CD14-positive monocyte (primary cell): ENCODE results near the gene ROBO1. TPM values are rescaled to one million over a fixed set of nuclear protein-coding genes. Genes with fewer than 3 reads are reported as not detected.

ENCODE experiments used
- DNase-seq, 3 donors: peaks; one replicate each; pipeline ENCODE4 v3.0.0-alpha.2; 2011 to 2022
- H2AFZ ChIP-seq: 2 replicates; pipeline ENCODE4 v1.6.0; 2012; ENCODE audit warnings: mild to moderate bottlenecking, low read depth, low read length, inconsistent platforms; ENCODE audit not compliant: insufficient read depth, poor library complexity, severe bottlenecking
- H3K27ac ChIP-seq, 2 donors: 1 replicate in 1 of 2; 2 replicates in 1 of 2; pipeline ENCODE4 v1.5.1; 2012 to 2013; ENCODE audit warnings: low read length in 2 of 2, control low read depth in 1 of 2, inconsistent platforms in 1 of 2, low read depth in 1 of 2, mild to moderate bottlenecking in 1 of 2
- H3K27me3 ChIP-seq, 2 donors: one replicate each; pipeline versions ENCODE4 v1.6.0 to v1.6.1; 2011 to 2013; ENCODE audit warnings: low read length in 2 of 2; ENCODE audit not compliant: control insufficient read depth in 2 of 2, insufficient read depth in 2 of 2
- H3K36me3 ChIP-seq, 2 donors: replicated peaks in 1 of 2; 1 replicate in 1 of 2; 2 replicates in 1 of 2; pipeline versions ENCODE4 v1.5.1 to v1.6.1; 2012 to 2013; ENCODE audit warnings: low read length in 2 of 2, control low read depth in 1 of 2, inconsistent platforms in 1 of 2, mild to moderate bottlenecking in 1 of 2; ENCODE audit not compliant: insufficient read depth in 2 of 2, control insufficient read depth in 1 of 2
- H3K4me1 ChIP-seq, 2 donors: 1 replicate in 1 of 2; 2 replicates in 1 of 2; pipeline versions ENCODE4 v1.5.1 to v1.6.1; 2012 to 2013; ENCODE audit warnings: low read length in 2 of 2, control low read depth in 1 of 2, inconsistent platforms in 1 of 2, mild to moderate bottlenecking in 1 of 2, moderate library complexity in 1 of 2; ENCODE audit not compliant: insufficient read depth in 2 of 2, control insufficient read depth in 1 of 2
- H3K4me2 ChIP-seq: replicated peaks from 2 replicates; pipeline ENCODE3; 2012; ENCODE audit warnings: low read length, moderate library complexity, mild to moderate bottlenecking; ENCODE audit not compliant: poor library complexity, severe bottlenecking; ENCODE audit errors: extremely low read depth
- H3K4me3 ChIP-seq, 3 experiments: fragments of 200-600 bp in 1 of 3; sonication (generic) in 1 of 3; replicated peaks in 1 of 3; 1 replicate in 2 of 3; 2 replicates in 1 of 3; pipeline ENCODE4 v1.5.1; 2011 to 2013; ENCODE audit warnings: low read length in 3 of 3, mild to moderate bottlenecking in 3 of 3, control low read depth in 2 of 3, low read depth in 2 of 3, inconsistent platforms in 1 of 3, moderate library complexity in 1 of 3
- H3K79me2 ChIP-seq: 2 replicates; pipeline ENCODE4 v1.6.0; 2012; ENCODE audit warnings: mild to moderate bottlenecking, control low read depth, inconsistent platforms, low read length, moderate library complexity; ENCODE audit not compliant: insufficient read depth
- H3K9ac ChIP-seq: 2 replicates; pipeline ENCODE4 v1.6.0; 2017; ENCODE audit warnings: low read length, mild to moderate bottlenecking; ENCODE audit not compliant: insufficient read depth, poor library complexity, severe bottlenecking
- H3K9me3 ChIP-seq, 2 donors: replicated peaks in 1 of 2; 1 replicate in 1 of 2; 2 replicates in 1 of 2; pipeline versions ENCODE4 v1.5.1 to v1.6.1; 2012 to 2013; ENCODE audit warnings: low read length in 2 of 2, control low read depth in 1 of 2; ENCODE audit not compliant: control insufficient read depth in 1 of 2, insufficient read depth in 1 of 2
- H4K20me1 ChIP-seq: 2 replicates; pipeline ENCODE4 v1.6.0; 2012; ENCODE audit warnings: mild to moderate bottlenecking, low read length, control low read depth, moderate library complexity; ENCODE audit not compliant: insufficient read depth
- H3K27ac Mint-ChIP-seq, 7 donors: one replicate each; pipeline ENCODE4 v1.8.0; 2020; ENCODE audit warnings: mild to moderate bottlenecking in 7 of 7, mixed read lengths in 7 of 7, moderate library complexity in 6 of 7, inconsistent platforms in 2 of 7
- H3K27me3 Mint-ChIP-seq, 3 donors: one replicate each; pipeline ENCODE4 v1.8.0; 2021 to 2022; ENCODE audit warnings: low read depth in 3 of 3, mild to moderate bottlenecking in 3 of 3, mixed read lengths in 3 of 3, moderate library complexity in 3 of 3, inconsistent platforms in 1 of 3
- H3K36me3 Mint-ChIP-seq, 2 donors: one replicate each; pipeline ENCODE4 v1.8.0; 2020; ENCODE audit warnings: mixed read lengths in 2 of 2, inconsistent platforms in 1 of 2, mild to moderate bottlenecking in 1 of 2
- H3K4me1 Mint-ChIP-seq: one replicate; pipeline ENCODE4 v1.8.0; 2020; ENCODE audit warnings: mild to moderate bottlenecking, mixed read lengths
- H3K4me3 Mint-ChIP-seq, 2 donors: one replicate each; pipeline ENCODE4 v1.8.0; 2020; ENCODE audit warnings: mild to moderate bottlenecking in 2 of 2, mixed read lengths in 2 of 2, moderate library complexity in 1 of 2
- H3K9me3 Mint-ChIP-seq, 7 donors: one replicate each; pipeline ENCODE4 v1.8.0; 2020 to 2022; ENCODE audit warnings: mixed read lengths in 7 of 7, mild to moderate bottlenecking in 6 of 7, moderate library complexity in 6 of 7, inconsistent platforms in 2 of 7
- CTCF ChIP-seq: fragments of 200-600 bp; IDR thresholded peaks from one replicate; pipeline ENCODE4 v1.8.0; 2022; ENCODE audit warnings: antibody characterized with exemption, mild to moderate bottlenecking
- WGBS: methylation state at CpG from one replicate; pipeline ENCODE4 v1.1.5; 2013; ENCODE audit warnings: missing lambda C conversion rate; ENCODE audit not compliant: insufficient coverage; 5-methylcytosine and 5-hydroxymethylcytosine counted together
- intact Hi-C, 2 donors: fragments of 100-400 bp; cut with micrococcal nuclease; formaldehyde crosslinking; loops; one replicate each; pipeline versions ENCODE4 v1.15.0 to v1.15.1; 2023
- polyA minus RNA-seq: library from RNA; depleted of rRNA, polyadenylated mRNA; stranded (reverse); fragments of >200 nt; gene quantifications from 2 replicates; pipeline ENCODE4 v1.2.3, GENCODE V29; 2012
- polyA plus RNA-seq, 3 donors: library from polyadenylated mRNA; depleted of rRNA in 1 of 3; unstranded in 2 of 3; stranded (reverse) in 1 of 3; fragments of 300-500 nt in 2 of 3; fragments of >200 nt in 1 of 3; fragmentation: Illumina TruSeq in 2 of 3; gene quantifications; 1 replicate in 2 of 3; 2 replicates in 1 of 3; pipeline ENCODE4 v1.2.3, GENCODE V29; 2012 to 2021
- total RNA-seq, 12 experiments: library from RNA in 1 of 12; stranded (reverse) in 1 of 12; fragments of 120-200 nt in 1 of 12; gene quantifications; one replicate each; pipeline ENCODE4 v1.2.4 and lab custom pipeline; 2013 to 2026; ENCODE audit warnings: mixed read lengths in 6 of 12, inconsistent platforms in 1 of 12

ROBO1 gene
- 0.64 TPM for total RNA-seq (2013)
- polyA plus RNA-seq (under 1 TPM in 2 of 3 donors, not detected in 1; 0.09 to 0.10 TPM), polyA minus RNA-seq (0.40 and 0.55 TPM in 2 replicates), total RNA-seq (lab: John Stamatoyannopoulos, UW) (0.20 to 11.2 (median 0.58) reads per million in 11 experiments)

- no peak within 1 kb of the TSS for H3K27ac ChIP-seq
- no peak within 1 kb of the TSS for H3K9ac ChIP-seq
- no peaks in the 10 kb centered on the region for H3K79me2 ChIP-seq
- H3K4me1 ChIP-seq: no peaks in the 10 kb centered on the region
- Mint-ChIP-seq H3K36me3 (no peaks in the 10 kb centered on the region), H3K27ac (no peak within 1 kb of the TSS), H3K4me3 (no peak within 1 kb of the TSS), H3K9me3 (peaks cover 0 to 7% (median 0%) of the 10 kb centered on the region in 7 donors), H3K27me3 (peaks cover 2 to 7% (median 2%) of the 10 kb centered on the region in 3 donors), H3K4me1 (no peaks in the 10 kb centered on the region)
- no peak within 1 kb of the TSS for H2AFZ ChIP-seq
- no peak within 1 kb of the TSS for H3K4me2 ChIP-seq
- no peak for DNase-seq
- peaks cover 8 to 31% of the 10 kb centered on the region in 2 donors for H3K27me3 ChIP-seq
- TF ChIP-seq CTCF: no peak
- WGBS: 0% methylated on average over 1 of the region's 12 CpGs
- peaks cover 14 to 29% of the 10 kb centered on the region in 2 donors for H3K9me3 ChIP-seq
- H4K20me1 ChIP-seq: no peaks in the 10 kb centered on the region
- intact Hi-C loops: no loop called here
- no peak within 1 kb of the TSS for H3K4me3 ChIP-seq
- no peaks in the 10 kb centered on the region for H3K36me3 ChIP-seq
These were observed at the start of gene ROBO1 for GRCh38 chr3:79767905-79768267. Gene ROBO1 (minus strand): TSS chr3:79767998.

GRCh38 chr3:79817224-79817623 lies 49.4 kb upstream of the ROBO1 start:
- no peaks in the 10 kb centered on the region for H3K27me3 Mint-ChIP-seq
- H3K9ac ChIP-seq: no peak overlapping the region
- H3K79me2 ChIP-seq: no peaks in the 10 kb centered on the region
- H3K27ac ChIP-seq: no peak overlapping the region
- H3K27me3 ChIP-seq: no peaks in the 10 kb centered on the region
- no peak overlapping the region for H3K4me3 ChIP-seq
- no peak overlapping the region for H3K27ac Mint-ChIP-seq
- peaks cover 7 to 12% of the 10 kb centered on the region in 2 donors for H3K9me3 ChIP-seq
- H3K36me3 ChIP-seq: no peaks in the 10 kb centered on the region
- no peak for DNase-seq
- WGBS: 92% methylated on average over 3 of the region's 3 CpGs
- no peak overlapping the region for H2AFZ ChIP-seq
- intact Hi-C loops: no loop called here
- H3K4me1 Mint-ChIP-seq: no peaks in the 10 kb centered on the region
- H3K9me3 Mint-ChIP-seq: peaks cover 0 to 8% (median 0%) of the 10 kb centered on the region in 7 donors
- no peaks in the 10 kb centered on the region for H3K4me1 ChIP-seq
- H3K4me2 ChIP-seq: no peak overlapping the region
- H3K4me3 Mint-ChIP-seq: no peak overlapping the region
- H4K20me1 ChIP-seq: no peaks in the 10 kb centered on the region
- no peak for TF ChIP-seq CTCF
- no peaks in the 10 kb centered on the region for H3K36me3 Mint-ChIP-seq
